Fibroblast of lung (primary cell): ENCODE results near the gene TMEM191C.
"Not testable (repeated sequence)": the region's sequence is repeated elsewhere in the genome, so short reads cannot be mapped to it uniquely, and the experiment has no call there.

Experiments used
- CTCF ChIP-seq, 2 donors: IDR thresholded peaks in 1 of 2; conservative IDR thresholded peaks in 1 of 2; 1 replicate in 1 of 2; 2 replicates in 1 of 2; pipeline ENCODE4 v1.5.1; 2011 to 2012; ENCODE audit warnings: low read length in 2 of 2, control low read depth in 1 of 2, inconsistent platforms in 1 of 2, low read depth in 1 of 2, mild to moderate bottlenecking in 1 of 2
- EZH2 ChIP-seq: IDR thresholded peaks from 2 replicates; pipeline ENCODE4 v1.5.1; 2012; ENCODE audit warnings: low read length, control low read depth, mild to moderate bottlenecking; ENCODE audit errors: missing control alignments

- not testable (repeated sequence) for TF ChIP-seq CTCF (conservative IDR thresholded peaks at IDR 0.05 in 1 of 2, IDR thresholded peaks at IDR 0.05 in 1 of 2; ENCODE audit: low read depth in 1 of 2, low read length in 2 of 2); EZH2
Measured at GRCh38 chr22:21440676-21441075, 26.5 kb upstream of the TMEM191C start.
